ENCODE measurements around the gene RFTN1. TPM values are rescaled to one million over a fixed set of nuclear protein-coding genes. Genes with fewer than 3 reads are reported as not detected.

The RFTN1 gene
- total RNA-seq, 1 donor from 2014 or later: 0.96 TPM

DNA sequence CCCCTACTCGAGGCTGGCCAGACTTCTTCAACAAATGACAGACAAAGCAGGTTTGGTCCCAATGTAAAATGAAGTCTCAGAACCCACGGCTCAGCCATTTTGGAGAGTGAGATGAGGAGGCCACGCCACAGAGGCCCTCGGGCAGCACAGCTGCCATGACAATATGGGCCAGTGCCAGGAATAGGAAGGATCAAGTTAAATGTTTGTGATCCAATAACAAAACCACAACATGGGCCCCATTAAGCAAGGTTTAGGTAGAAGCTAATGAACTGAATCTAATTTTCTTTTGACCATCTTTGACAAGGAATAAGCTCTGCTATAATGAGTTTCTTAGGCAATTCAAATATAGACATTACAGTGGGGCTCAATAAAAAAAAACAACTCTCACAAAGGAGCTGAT lies 52.6 kb downstream of the RFTN1 start:
- TF ChIP-seq, protein P1, sequence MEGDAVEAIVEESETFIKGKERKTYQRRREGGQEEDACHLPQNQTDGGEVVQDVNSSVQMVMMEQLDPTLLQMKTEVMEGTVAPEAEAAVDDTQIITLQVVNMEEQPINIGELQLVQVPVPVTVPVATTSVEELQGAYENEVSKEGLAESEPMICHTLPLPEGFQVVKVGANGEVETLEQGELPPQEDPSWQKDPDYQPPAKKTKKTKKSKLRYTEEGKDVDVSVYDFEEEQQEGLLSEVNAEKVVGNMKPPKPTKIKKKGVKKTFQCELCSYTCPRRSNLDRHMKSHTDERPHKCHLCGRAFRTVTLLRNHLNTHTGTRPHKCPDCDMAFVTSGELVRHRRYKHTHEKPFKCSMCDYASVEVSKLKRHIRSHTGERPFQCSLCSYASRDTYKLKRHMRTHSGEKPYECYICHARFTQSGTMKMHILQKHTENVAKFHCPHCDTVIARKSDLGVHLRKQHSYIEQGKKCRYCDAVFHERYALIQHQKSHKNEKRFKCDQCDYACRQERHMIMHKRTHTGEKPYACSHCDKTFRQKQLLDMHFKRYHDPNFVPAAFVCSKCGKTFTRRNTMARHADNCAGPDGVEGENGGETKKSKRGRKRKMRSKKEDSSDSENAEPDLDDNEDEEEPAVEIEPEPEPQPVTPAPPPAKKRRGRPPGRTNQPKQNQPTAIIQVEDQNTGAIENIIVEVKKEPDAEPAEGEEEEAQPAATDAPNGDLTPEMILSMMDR (IDR thresholded peaks at IDR 0.05; ENCODE audit: unreplicated experiment): no peak
- DNase-seq (ENCODE audit: low spot score, unreplicated experiment): no peak
- H3K4me3 Mint-ChIP-seq (ENCODE audit: low read depth): no peak overlapping the region
- no peak overlapping the region for H3K27ac Mint-ChIP-seq
- H3K27me3 Mint-ChIP-seq: peaks cover 7% of the 10 kb centered on the region
- H3K36me3 Mint-ChIP-seq (ENCODE audit: insufficient read depth): no peaks in the 10 kb centered on the region
- peaks cover 6% of the 10 kb centered on the region for H3K9me3 Mint-ChIP-seq (ENCODE audit: low read depth)
- H3K4me1 Mint-ChIP-seq (ENCODE audit: low read depth): peaks cover 4% of the 10 kb centered on the region

DNA sequence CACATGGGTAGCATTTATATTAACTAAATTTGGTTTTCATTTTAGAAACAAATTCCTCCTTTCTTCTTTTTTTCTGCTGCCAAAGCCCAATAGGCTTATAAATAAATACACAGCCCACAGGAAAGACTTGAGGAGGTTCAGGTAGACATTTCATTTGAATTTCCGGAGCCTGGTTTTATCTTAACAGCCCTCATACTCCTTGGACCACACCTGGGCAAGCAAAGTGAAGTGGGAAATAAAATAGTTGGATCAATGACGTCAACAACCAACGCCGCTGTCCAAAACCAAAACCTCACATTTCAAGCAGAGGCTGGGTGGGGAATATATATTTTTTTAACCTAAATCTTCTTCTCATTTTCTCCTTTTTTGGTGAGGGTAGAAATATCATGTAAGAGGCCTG lies 53.2 kb downstream of the RFTN1 start:
- peaks cover 6% of the 10 kb centered on the region for H3K9me3 Mint-ChIP-seq (ENCODE audit: low read depth)
- TF ChIP-seq, protein P1 (IDR thresholded peaks at IDR 0.05; ENCODE audit: unreplicated experiment): no peak

DNA sequence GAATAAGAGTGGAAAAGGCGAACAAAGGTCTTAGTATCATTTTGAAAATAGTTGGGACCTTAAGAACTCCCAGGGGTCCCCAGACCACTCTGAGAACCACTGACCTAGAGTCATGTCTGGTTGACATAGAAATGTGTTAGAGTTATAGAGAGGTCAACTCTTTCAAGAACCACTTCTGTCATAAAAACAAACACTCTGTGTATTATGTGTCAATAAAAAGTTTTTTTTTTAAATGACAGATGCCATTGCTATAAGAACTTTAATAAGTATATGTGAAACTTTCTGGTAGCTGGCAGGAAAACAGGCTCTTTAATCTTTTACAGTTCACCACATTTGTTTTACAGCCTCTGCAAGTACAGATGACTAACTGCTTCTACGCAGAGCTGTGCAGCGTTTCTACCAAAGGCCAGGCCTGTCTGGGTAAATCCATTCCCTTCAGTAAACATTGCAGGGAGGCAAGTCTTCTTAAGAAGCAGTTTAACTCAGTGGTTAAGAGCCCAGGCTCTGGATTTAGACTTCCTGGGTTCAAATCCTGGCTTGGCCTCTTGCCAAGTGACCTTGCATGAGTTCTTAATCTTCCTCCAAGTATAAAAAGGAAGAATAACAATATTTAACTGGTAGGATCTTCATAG lies 56.6 kb downstream of the RFTN1 start:
- Mint-ChIP-seq H3K36me3 (ENCODE audit: insufficient read depth) (no peaks in the 10 kb centered on the region), H3K27me3 (peaks cover 10% of the 10 kb centered on the region), H3K4me3 (ENCODE audit: low read depth) (no peak overlapping the region), H3K27ac (no peak overlapping the region), H3K9me3 (ENCODE audit: low read depth) (no peaks in the 10 kb centered on the region), H3K4me1 (ENCODE audit: low read depth) (peaks cover 3% of the 10 kb centered on the region)
- TF ChIP-seq, protein P1 (IDR thresholded peaks at IDR 0.05; ENCODE audit: unreplicated experiment): no peak
- no peak for DNase-seq (ENCODE audit: low spot score, unreplicated experiment)

More for the DNA sequence above, 53.2 kb downstream of the RFTN1 start:
- Mint-ChIP-seq H3K4me3 (ENCODE audit: low read depth) (no peak overlapping the region), H3K36me3 (ENCODE audit: insufficient read depth) (no peaks in the 10 kb centered on the region), H3K27ac (no peak overlapping the region), H3K4me1 (ENCODE audit: low read depth) (peaks cover 4% of the 10 kb centered on the region), H3K27me3 (peaks cover 8% of the 10 kb centered on the region)
- no peak for DNase-seq (ENCODE audit: low spot score, unreplicated experiment)

DNA sequence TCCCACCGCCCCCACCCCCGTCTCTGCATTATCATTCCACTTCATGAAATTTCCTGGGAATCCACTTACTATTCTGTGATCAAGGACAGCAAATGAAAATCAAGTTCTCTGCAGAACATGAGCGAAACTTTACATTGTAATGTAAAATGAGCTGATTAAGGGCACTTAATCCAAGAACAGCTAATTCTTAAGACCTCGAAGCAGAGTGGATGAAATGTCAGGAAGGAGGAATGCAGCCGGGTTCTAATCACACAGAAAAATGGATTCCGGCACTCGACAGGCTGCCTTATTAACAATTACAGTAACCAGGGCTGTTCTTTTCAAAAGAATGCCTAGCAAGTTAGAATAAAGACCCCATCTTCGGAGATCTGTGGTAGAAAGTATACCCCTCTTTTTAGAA lies 57.5 kb downstream of the RFTN1 start:
- peaks cover 15% of the 10 kb centered on the region for H3K27me3 Mint-ChIP-seq
- no peak for DNase-seq (ENCODE audit: low spot score, unreplicated experiment)

DNA sequence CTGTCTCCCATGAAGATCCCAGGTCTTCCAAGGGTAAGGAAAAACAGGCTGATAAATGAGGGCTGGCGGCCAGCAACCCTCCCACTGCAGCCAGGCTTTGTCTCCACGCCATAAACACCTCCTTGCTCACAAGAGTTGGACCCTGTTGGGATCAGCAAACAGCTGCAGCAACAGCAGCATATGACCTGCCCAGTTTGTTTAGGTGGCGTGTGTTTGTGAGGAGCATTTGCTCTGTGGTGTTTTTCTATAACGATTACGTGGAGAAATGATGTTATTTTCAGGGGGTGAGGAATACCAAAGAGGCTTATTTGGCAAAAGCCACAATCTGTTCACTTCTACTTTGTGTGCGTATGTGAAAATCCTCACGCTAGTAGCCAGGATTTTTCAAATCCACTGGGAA lies 58.5 kb downstream of the RFTN1 start:
- Mint-ChIP-seq H3K27me3 (peaks cover 17% of the 10 kb centered on the region), H3K4me3 (ENCODE audit: low read depth) (no peak overlapping the region), H3K36me3 (ENCODE audit: insufficient read depth) (no peaks in the 10 kb centered on the region), H3K9me3 (ENCODE audit: low read depth) (no peaks in the 10 kb centered on the region), H3K27ac (no peak overlapping the region), H3K4me1 (ENCODE audit: low read depth) (peaks cover 3% of the 10 kb centered on the region)
- no peak for DNase-seq (ENCODE audit: low spot score, unreplicated experiment)
- TF ChIP-seq, protein P1 (IDR thresholded peaks at IDR 0.05; ENCODE audit: unreplicated experiment): no peak

More for the DNA sequence above, 57.5 kb downstream of the RFTN1 start:
- Mint-ChIP-seq H3K27ac (no peak overlapping the region), H3K4me3 (ENCODE audit: low read depth) (no peak overlapping the region), H3K36me3 (ENCODE audit: insufficient read depth) (no peaks in the 10 kb centered on the region), H3K9me3 (ENCODE audit: low read depth) (no peaks in the 10 kb centered on the region), H3K4me1 (ENCODE audit: low read depth) (peaks cover 3% of the 10 kb centered on the region)
- TF ChIP-seq, protein P1 (IDR thresholded peaks at IDR 0.05; ENCODE audit: unreplicated experiment): no peak
